Measurements from ENCODE around the gene IGFBP6. TPM values are rescaled to one million over a fixed set of nuclear protein-coding genes. Genes with fewer than 3 reads are reported as not detected.

The IGFBP6 gene
- total and polyA plus RNA-seq, 9 of the 15 experiments (the other 6 are each of a cell fraction or from before 2014, with no cell fraction given), result 0.15 to 1.4 (median 0.54) TPM

DNA sequence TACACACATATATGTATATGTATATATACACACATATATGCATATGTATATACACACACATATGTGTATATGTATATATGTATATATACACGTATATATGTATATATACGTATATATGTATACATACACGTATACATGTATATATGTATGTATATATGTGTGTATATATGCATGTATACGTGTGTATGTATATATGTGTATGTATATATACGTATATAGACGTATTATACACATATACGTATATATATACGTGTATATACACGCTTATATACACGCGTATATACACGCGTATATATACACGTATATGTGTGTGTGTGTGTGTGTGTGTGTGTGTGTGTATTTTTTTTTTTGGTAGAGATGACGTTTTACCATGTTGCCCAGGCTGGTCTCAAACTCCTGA is 50.2 kb downstream of the IGFBP6 start (continued):
- TF ChIP-seq ARID4B (CRISPR knock-in tag; IDR thresholded peaks at IDR 0.05), result no peak
- TF ChIP-seq PHF8 (IDR thresholded peaks at IDR 0.05; ENCODE audit: borderline replicate concordance, low read length), result no peak
- no peak for TF ChIP-seq E2F4 (CRISPR knock-in tag; IDR thresholded peaks at IDR 0.05; ENCODE audit: low read depth)
- TF ChIP-seq SMARCA5 (IDR thresholded peaks at IDR 0.05), result no peak
- peak; percentile 36; the same call in 1 of the 2 replicates for TF ChIP-seq E2F3 (CRISPR knock-in tag; IDR thresholded peaks at IDR 0.05)
- TF ChIP-seq, protein P1, sequence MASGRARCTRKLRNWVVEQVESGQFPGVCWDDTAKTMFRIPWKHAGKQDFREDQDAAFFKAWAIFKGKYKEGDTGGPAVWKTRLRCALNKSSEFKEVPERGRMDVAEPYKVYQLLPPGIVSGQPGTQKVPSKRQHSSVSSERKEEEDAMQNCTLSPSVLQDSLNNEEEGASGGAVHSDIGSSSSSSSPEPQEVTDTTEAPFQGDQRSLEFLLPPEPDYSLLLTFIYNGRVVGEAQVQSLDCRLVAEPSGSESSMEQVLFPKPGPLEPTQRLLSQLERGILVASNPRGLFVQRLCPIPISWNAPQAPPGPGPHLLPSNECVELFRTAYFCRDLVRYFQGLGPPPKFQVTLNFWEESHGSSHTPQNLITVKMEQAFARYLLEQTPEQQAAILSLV (tag; IDR thresholded peaks at IDR 0.05), result no peak
- no peak for TF ChIP-seq ZNF239 (CRISPR knock-in tag; IDR thresholded peaks at IDR 0.05)
- no peak for TF ChIP-seq TCFL5 (CRISPR knock-in tag; conservative IDR thresholded peaks at IDR 0.05)
- peak; percentile 73; the same call in 1 of the 2 replicates for TF ChIP-seq JUNB (CRISPR knock-in tag; conservative IDR thresholded peaks at IDR 0.05)
- TF ChIP-seq, protein P2, sequence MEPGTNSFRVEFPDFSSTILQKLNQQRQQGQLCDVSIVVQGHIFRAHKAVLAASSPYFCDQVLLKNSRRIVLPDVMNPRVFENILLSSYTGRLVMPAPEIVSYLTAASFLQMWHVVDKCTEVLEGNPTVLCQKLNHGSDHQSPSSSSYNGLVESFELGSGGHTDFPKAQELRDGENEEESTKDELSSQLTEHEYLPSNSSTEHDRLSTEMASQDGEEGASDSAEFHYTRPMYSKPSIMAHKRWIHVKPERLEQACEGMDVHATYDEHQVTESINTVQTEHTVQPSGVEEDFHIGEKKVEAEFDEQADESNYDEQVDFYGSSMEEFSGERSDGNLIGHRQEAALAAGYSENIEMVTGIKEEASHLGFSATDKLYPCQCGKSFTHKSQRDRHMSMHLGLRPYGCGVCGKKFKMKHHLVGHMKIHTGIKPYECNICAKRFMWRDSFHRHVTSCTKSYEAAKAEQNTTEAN (CRISPR knock-in tag; IDR thresholded peaks at IDR 0.05), result no peak
- TF ChIP-seq CBX3 (IDR thresholded peaks at IDR 0.05; ENCODE audit: borderline replicate concordance in 1 of 2, low read length in 2 of 2), result no peak
- TF ChIP-seq MYNN (IDR thresholded peaks at IDR 0.05), result no peak
- no peak for TF ChIP-seq MYNN (CRISPR knock-in tag; IDR thresholded peaks at IDR 0.05)
- TF ChIP-seq, protein P3, sequence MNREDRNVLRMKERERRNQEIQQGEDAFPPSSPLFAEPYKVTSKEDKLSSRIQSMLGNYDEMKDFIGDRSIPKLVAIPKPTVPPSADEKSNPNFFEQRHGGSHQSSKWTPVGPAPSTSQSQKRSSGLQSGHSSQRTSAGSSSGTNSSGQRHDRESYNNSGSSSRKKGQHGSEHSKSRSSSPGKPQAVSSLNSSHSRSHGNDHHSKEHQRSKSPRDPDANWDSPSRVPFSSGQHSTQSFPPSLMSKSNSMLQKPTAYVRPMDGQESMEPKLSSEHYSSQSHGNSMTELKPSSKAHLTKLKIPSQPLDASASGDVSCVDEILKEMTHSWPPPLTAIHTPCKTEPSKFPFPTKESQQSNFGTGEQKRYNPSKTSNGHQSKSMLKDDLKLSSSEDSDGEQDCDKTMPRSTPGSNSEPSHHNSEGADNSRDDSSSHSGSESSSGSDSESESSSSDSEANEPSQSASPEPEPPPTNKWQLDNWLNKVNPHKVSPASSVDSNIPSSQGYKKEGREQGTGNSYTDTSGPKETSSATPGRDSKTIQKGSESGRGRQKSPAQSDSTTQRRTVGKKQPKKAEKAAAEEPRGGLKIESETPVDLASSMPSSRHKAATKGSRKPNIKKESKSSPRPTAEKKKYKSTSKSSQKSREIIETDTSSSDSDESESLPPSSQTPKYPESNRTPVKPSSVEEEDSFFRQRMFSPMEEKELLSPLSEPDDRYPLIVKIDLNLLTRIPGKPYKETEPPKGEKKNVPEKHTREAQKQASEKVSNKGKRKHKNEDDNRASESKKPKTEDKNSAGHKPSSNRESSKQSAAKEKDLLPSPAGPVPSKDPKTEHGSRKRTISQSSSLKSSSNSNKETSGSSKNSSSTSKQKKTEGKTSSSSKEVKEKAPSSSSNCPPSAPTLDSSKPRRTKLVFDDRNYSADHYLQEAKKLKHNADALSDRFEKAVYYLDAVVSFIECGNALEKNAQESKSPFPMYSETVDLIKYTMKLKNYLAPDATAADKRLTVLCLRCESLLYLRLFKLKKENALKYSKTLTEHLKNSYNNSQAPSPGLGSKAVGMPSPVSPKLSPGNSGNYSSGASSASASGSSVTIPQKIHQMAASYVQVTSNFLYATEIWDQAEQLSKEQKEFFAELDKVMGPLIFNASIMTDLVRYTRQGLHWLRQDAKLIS (CRISPR knock-in tag; IDR thresholded peaks at IDR 0.05), result no peak
